ENCODE data around the gene JSRP1.

The JSRP1 gene

GRCh38 chr19:2255982-2256685 lies at the start of gene JSRP1:
Gene JSRP1 (minus strand): TSS chr19:2256417. CDS start chr19:2255314, 1,103 bp downstream.
- FAIRE-seq (no peak), DNase-seq (ENCODE audit: low spot score) (no peak)

DNA sequence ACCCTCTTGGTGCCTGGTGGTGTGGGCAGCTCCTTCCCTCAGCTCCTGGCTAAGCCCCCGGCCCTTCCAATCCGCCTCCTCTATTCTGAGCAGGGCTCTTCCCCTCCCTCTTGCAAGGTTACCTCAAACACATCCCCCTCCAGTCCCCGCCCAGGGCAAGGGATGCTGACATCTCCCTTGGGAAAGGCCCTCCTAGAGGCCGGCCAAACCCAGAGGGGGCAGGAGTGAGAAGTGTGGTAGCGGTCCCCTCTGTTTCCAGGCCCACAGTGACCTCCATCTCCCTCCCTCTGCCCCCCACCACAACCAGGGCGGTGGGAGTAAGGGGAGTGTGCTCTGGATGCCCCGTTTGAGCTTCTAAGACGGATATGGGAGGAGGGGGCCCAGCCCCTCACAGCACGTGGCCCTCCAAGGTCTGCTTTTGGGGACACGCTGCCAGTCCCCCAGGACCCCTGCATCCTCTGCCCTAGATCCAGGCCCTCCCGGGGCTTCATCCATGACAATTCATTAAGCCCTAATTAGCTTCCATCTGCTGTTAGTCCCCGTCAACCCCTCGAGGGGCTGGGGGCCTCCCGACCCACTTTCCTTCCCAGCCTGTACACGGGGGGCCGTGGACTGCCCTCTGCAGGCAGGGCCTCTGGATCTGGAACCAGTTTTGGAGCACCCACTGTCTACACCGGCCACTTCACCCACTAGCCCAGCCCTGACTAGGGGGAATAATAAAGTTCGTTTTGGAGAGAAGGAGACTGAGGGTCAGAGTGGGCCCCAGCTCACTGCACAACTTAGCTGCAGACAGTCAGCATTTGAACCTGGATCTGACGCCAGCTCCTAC lies 49.4 kb upstream of the JSRP1 start:
- no peak for DNase-seq (ENCODE audit: low spot score)
- FAIRE-seq, result no peak

DNA sequence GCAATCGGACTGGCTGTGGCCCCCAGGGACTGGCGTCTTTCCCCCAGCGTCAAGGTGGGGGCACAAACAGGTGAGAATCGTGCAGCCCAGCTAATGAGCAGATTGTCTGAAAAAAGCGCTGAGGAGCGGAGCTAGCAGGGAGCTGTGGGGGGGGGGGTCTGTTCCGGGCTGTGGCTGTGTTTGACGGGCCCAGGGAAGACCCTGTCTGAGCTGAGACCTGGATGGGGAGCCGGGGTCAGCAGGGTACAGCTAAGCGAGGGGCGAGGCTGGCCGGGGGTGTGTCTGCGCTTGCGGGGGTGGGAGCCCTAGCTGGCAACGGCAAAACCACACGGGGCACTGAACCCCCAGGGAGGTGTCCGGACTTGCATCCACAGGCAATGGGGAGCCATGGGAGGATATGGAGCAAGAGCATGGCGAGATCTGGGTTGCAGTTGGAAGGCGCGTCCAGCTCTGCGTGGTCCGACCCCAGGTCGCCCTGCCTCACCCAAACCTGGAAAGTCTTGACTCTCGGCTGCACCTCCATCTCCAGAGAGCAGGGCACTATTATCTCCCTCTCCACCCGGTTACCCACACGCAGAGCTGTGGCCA lies 47.1 kb upstream of the JSRP1 start:
- no peak for DNase-seq (ENCODE audit: low spot score)
- FAIRE-seq, result no peak

DNA sequence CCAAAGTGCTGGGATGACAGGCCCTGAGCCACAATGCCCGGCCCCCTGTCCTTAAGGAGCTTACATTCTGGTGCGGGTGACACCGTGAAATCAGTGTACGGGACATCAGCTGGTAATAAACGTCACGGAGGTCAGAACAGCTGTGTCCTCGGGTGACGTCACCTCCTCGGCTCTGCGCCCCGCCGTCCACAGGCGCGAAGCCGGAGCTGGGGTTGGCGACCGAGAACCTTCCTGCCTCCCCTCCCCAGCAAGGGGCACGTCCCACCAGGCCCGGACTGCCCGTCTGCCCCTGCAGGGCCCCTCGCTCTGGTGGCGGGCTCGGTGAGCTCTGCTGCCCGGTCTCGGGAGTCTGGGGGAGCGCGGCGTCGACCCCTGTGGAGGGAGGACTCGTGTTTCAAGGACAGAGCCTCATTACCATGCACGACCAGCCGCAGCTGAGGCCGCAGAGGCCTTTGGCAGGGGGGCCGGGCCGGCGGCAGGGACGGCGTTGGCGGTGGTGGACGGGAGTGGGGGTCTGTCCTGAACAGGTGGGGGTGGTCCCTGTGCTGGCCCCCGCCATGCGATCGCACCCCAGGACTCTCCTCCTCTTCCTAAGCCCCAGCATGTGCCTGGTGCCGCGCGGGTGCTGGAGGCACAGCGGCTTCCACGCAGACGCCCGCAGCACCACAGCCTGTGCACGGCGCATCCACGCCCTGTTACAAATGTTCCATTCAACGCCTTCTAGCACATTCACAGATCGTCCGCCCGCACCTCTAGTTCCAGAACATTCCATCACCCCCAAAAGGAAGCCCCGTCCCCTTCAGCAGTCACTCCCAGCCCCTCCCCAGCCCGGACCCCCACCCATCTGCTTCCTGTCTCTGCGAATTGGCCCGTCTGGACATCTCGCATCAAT lies 46.3 kb upstream of the JSRP1 start:
- no peak for FAIRE-seq
- no peak for DNase-seq (ENCODE audit: low spot score)

DNA sequence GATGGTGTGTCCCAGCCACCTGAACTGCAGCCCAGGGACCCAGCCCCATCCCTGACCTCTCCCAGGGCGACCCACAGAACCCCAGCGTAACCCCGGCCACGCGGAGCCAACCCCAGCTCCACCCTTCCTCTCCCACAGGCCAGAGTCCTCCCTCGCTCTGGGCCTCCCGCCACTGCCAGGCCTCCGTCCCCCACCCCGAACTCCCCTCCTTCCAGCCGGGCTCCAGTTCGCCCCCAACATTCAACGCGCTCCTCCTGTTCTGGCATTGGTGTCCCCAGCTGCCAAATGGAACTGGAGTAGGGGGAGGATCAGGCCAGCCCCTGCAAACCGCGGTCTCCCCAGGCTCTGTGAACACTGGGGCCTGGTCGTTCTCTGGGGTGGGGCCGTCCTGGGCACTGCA lies 44.3 kb upstream of the JSRP1 start:
- FAIRE-seq (no peak), DNase-seq (ENCODE audit: low spot score) (no peak)

DNA sequence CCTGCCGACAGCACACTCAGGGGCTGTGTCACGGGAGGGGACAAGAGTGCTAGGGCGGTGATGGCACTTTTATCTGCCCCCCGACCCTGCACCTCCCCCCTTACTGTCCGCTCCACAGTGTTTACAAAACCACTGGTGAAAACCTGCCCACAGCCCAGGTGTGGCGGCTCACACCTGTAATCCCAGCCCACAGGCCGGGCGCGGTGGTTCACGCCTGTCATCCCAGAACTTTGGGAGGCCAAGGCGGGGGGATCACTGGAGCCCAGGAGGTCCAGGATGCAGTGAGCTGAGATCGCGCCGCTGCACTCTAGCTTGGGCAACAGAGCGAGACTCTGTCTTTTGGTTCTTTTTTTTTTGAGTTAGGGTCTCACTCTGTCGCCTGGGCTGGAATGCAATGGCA lies 39.9 kb upstream of the JSRP1 start:
- FAIRE-seq (no peak), DNase-seq (ENCODE audit: low spot score) (no peak)

- no peak for FAIRE-seq
- no peak for DNase-seq (ENCODE audit: low spot score)
These were observed 38.6 kb upstream of the JSRP1 start for GRCh38 chr19:2294687-2295335.

- DNase-seq (ENCODE audit: low spot score), result no peak
- no peak for FAIRE-seq
These were observed 35.1 kb upstream of the JSRP1 start for GRCh38 chr19:2291185-2291751.

- no peak for FAIRE-seq
These were observed 34.4 kb upstream of the JSRP1 start for GRCh38 chr19:2290441-2291184.

DNA sequence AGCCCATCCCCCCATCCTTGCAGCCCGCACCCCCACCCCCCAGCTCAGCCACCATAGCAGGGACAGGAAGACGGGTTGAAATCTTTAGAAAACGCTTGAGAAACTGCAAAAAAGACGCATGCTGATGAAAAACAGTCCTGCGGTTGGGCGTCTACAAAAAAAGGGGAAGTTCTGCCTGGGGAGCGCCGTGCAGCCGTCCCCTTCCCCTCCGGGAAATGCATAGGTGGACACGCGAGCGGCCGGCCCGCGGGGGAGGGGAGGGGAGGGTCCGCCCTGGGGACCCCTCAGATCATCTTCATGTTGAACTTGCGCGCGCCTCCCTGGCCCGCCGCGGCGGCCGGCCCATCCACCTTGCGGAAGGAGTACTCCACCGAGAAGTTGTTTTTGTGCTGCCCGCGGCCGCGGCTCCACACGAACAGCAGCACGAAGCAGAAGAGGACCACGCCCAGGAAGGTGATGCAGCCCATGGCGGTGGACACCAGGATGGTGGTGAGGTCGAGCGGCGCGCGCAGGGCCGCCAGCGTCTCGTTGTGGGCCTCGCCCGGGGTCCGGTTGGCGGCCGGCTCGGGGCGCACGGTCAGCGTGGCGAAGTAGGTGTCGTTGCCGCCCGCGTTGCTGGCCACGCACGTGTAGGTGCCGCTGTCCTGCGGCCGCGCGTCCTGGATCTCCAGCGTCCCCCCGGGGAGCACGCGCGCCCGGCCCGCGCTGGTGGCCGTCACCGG lies 33.7 kb upstream of the JSRP1 start:
- DNase-seq (ENCODE audit: low spot score) (no peak), FAIRE-seq (no peak)

More at GRCh38 chr19:2290441-2291184, 34.4 kb upstream of the JSRP1 start:
- DNase-seq (ENCODE audit: low spot score), result no peak

GRCh38 chr19:2288818-2289713 lies 32.8 kb upstream of the JSRP1 start:
- no peak for DNase-seq (ENCODE audit: low spot score)
- FAIRE-seq, result no peak

DNA sequence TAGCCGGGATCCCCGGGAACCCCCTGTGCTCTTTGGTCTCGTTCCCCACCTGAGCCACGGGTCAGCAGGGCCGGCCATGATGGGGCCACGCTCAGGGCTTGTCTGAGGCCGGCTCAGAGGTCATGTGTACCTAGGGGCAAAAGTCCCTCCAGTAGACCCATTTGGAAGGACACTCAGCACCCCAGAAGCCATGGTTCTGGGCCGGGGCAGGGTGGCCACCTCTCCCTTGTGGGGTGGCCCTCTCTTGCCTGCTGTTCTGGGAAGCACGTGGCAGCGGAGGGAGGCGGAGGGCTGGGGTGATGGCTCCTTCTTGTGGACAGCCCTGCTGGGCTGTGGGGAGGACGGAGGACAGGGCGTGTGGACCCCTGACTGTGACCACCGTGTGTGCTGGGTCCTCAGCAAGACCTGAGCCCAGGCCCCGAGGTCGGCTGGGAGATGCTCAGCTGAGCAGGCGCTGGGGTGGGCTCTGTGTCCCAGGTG lies 32.2 kb upstream of the JSRP1 start:
- DNase-seq (ENCODE audit: low spot score) (no peak), FAIRE-seq (no peak)

- DNase-seq (ENCODE audit: low spot score), result no peak
- FAIRE-seq, result no peak
These were observed 31.5 kb upstream of the JSRP1 start for GRCh38 chr19:2287585-2288337.

DNA sequence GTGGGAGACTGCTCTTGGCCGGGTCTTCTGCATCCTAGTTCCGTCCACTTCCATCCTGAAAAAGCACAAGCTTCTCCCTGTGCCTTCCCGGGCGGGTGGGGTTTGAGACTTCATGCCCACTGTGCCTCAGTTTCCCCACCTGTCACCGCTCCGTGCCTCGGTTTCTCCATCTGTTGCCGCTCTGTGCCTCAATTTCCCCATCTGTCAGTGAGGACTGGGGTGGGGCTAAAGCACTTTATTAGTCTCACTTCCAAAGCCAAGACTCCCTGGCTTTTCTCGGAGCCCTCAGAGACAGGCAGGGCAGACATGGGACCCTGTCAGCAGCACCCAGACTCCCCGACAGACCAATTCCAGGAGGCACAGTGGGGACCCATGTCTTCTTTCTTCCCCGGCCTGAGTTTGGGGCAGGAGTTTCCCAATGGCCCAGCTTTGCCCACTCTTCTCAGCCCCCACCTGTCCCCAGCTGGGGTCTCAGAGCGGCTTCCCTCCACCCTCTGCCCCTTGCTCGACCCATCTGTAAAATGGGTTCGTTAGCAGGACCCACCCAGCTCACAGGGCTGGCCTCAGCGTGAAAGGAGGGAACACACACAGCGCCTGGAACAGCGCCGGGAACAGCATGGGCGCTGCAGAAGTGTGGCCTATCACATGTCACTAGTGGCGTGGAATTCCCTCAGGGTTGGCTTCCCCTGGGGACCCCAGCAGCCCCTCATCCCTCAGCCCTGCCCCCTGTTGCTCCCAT lies 30.4 kb upstream of the JSRP1 start:
- no peak for FAIRE-seq
- no peak for DNase-seq (ENCODE audit: low spot score)

DNA sequence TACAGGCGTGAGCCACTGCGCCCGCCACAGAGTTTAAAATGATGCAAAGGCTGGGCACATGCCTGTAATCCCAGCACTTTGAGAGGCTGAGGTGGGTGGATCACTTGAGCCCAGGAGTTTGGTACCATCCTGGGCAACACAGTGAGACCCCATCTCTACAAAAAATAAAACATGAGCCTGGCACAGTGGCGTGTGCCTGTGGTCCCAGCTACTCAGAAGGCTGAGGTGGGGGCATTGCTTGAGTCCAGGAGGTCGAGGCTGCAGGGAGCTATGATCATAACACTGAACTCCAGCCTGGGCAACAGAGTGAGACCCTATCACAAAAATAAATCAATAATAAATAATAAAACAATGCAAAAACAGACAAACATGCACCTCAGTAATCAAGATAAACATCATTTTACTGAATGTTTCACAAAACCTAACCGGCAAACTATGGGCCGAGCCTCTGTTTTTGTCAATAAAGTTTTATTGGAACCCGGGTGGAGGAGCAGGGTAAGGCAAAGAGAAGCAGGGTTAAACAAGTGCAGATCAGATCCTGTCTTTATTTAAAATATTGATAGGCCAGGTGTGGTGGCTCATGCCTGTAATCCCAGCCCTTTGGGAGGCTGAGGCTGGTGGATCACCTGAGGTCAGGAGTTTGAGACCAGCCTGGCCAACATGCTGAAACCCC lies 27.8 kb upstream of the JSRP1 start:
- no peak for DNase-seq (ENCODE audit: low spot score)
- no peak for FAIRE-seq

DNA sequence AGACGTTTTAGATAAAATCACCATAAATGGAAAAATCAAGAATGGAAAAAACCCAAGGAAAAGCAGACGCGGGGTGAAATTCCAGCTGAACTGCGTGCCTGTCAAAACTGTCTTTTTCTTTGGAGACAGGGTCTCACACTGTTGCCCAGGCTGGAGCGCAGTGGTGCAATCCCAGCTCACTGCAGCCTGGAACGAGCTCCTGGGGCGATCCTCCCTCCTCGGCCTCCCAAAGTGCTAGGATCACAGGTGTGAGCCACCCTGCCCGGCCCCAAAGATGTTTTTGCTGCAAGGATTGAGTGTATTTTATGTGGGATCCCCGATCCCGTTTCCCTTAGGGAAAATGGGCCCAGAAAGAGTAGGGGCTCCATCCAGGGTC lies 26.6 kb upstream of the JSRP1 start:
- no peak for DNase-seq (ENCODE audit: low spot score)
- FAIRE-seq, result no peak
